Eye (tissue), 1 donor: ENCODE measurements around the gene GATA3.

Experiments
- DNase-seq: peaks from one replicate; pipeline ENCODE4 v3.0.0-alpha.2; 2015

The GATA3 gene

DNA sequence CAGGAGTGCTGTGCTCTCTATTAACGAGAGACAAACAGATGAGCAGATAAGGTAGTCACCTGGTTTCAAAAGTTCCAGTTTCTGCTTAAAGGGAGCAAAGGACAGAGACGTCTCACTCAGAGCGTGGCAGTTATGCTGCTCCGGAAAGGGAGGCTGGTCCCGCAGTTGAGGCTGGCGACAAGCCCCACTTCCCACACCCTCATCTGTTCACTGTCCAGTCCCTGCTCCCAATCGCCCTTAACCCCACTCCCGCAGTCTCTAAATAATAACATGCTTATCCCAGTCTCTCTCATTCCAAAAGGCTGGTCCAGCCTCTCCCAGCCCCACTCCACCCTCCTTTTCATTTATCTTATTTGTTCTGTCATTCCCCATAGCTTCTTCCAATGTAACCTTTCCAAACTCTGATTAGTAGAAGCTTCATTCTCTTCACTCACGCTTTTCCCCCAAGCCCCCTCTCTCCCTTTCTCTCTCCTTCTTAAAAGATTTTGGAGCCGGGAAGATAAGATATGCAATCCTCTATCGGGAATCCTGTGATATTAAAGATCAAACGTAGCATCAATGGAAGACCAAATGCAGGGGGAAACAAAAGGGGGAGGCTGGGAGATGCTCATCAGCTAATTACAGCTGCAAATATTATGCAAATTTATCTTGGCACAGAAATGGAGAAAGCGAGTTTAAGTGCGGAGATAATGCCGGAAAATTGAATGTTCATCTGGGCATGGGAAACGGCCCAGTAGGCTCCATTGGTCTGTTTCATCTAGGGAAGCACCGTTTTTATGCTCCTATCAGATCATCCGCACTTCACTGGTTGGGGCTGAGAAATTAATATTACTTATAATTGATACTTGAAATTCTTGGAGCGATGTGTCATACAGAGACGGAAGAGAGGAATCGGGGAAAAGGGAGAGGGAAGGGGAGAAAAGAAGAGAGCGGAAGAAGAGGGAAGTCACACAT, 16.3 kb upstream of the GATA3 start:
- peak; percentile 69 for DNase-seq

GRCh38 chr10:8039321-8039881, 15.1 kb upstream of the GATA3 start:
- peak; percentile 73 for DNase-seq

DNA sequence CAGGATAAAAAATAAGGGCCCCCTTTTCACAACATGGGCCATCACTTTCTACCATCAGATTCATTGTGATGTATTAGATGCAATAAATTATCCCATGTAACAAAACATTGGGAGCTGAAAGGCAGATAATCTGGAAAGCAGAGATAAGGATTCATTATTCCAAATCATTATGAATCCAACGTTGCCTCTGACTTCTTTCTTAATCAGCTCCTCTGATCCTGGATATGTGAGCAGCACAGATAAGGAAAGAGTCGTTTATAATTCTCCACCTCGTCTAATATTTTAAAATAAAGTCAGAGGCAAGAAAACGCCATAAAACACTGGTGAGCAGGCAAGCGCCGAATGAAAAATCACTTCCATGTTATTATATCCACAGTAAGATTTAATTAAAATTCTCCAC, 13.8 kb upstream of the GATA3 start:
- peak; percentile 55 for DNase-seq

- peak; percentile 48 for DNase-seq
These were observed 13.1 kb upstream of the GATA3 start for GRCh38 chr10:8041284-8041991.

- DNase-seq, result peak; percentile 52
These were observed 12.3 kb upstream of the GATA3 start for GRCh38 chr10:8041992-8042720.

DNA sequence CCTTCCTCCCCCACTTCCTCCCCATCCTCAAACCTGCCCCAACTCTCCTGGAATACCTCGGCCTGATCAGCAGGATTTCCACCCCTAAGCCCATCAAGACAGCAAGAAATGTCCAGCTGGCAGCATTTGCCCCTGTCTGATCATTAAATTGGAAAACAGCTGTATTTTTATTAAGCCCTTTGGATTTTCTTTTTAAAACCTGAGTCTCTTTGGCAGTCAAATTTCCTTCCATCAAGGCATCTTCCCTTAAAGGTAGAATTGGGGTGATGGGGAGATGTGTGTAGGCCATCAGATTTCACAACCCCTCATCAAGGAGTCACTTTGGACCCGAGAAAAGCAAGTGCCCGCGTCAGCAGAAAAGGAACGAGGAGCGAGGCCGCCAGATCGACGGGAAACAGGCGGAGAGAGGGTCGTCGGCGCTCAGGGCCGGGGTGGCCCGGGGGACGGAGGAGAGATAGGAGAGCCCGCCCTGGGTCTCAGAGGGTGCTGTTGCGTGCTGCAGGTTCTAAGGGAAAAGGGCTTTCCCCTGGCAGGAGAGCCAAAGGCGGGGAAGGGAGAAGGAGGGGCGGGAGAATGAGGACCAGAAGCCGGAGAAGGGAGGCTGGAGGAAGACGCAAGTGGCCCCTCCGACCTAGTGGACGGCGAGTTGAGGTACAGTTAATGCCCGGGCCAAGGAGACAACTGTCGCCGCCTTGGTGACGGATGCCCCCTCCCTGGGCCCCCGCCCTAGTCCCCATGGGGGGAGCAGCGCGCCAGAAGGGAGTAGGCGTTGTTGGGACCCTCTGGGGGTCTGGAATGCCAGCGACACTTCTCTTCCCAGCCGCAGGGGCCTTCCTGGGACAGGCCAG, 11.5 kb upstream of the GATA3 start:
- peak; percentile 68 for DNase-seq

- peak; percentile 71 for DNase-seq
These were observed 10.8 kb upstream of the GATA3 start for GRCh38 chr10:8043569-8044306.

DNA sequence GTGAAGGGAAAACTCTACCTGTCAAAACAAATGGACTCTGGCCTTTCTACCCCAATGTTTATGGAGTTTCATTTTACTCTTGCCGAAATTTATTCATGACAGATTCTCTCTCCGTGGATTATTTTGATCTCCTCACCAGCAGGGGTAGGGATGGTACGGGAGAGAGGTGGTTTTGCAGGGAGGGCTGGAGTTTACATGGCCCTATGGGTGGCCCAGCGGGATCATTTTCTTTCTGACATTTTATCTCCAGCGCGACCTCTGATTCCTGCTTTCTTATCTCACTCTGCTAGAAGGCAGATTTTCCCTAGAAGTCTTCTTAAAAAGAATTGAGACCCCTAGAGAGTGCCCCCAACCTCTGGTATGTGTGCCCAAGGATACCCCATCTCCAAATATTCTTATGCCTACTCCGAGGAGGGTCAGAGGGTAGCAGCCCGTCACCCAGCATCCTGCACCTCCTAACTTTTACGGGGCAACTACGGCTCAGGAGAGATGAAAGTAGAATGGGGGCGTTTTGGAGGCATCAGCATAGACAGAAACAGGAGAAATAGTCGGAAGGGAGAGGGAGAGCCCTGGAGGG, 10.1 kb upstream of the GATA3 start:
- DNase-seq, result peak; percentile 39

GRCh38 chr10:8044908-8045725, 9.4 kb upstream of the GATA3 start:
- DNase-seq, result peak; percentile 72

GRCh38 chr10:8045726-8046494, 8.6 kb upstream of the GATA3 start:
- peak; percentile 65 for DNase-seq

DNA sequence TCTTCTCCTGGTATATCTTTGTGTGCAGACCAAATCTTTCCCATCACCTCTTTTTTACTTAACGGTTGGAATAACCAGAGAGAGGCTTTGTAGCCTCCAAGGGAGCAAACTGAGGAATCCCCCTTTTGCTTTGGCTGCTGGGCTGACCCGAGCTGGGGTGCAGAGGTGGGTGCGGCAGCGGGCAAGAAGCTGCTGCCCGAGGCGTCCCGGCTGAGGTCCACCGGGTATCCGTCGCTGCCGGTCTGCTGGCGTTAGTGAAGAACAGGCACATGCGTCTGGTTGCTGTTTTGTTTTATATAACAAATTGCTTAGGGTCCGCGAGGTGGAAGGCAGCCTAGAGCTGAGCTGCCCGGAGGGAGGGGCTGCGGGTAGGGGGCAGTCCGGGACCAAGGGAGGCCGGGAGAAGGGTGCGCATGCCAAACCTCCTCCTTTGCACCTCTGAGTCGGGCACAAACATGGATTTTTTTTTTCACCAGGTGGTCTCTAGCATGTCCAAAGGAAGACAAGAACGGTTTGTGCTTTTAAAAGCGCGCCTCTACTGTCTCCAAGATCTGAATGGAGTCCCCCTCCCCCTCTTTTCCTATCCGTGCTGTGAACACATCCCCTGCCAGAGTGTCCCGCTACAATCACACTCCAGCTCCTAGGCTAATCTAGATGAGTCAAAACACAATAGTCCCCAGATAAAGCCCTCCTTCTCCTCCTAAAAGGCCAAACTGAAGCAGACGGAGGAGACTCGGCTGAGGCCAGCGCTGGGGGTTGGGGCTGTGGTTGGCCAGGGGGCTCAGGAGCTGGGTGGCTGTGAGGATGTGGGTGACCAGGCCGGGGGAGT, 6.8 kb upstream of the GATA3 start:
- DNase-seq, result peak; percentile 65

DNA sequence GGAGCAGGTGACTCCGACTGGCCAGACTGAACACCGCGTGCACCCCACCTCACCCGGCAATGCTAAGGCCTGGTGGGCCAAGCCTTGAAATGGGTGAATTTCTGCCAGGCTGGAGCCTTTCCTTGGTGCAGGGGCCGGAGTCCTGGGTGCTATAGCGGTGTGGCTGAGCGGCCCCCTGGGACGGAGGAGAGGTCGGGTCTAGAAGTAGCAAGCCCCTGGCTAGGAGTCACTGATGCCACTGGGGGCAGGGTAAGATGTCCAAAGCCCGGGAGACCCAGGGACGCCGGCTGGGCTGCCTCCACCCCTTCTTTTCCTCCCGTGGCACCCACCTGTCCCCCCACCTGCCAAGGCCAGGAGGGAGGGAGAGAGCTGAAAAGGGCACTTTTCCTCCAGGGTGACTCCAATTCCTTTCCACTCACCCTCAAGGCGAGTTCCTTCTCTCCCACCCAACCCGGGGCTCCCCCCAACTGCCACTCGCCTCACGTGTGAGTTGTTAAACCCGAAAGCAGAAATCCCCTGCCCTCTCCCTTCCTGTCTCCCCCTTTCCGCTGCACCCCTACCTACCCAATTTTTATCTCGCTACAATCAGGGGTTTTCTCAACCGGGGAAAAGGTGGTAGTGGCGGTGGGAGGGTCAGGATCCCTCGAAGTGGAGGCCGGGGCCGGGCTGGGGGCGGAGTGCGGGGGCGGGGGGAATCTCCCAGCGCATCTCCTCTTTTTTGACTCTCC, 6.0 kb upstream of the GATA3 start:
- peak; percentile 30 for DNase-seq

- DNase-seq, result peak; percentile 60
These were observed 5.2 kb upstream of the GATA3 start for GRCh38 chr10:8049045-8049864.

DNA sequence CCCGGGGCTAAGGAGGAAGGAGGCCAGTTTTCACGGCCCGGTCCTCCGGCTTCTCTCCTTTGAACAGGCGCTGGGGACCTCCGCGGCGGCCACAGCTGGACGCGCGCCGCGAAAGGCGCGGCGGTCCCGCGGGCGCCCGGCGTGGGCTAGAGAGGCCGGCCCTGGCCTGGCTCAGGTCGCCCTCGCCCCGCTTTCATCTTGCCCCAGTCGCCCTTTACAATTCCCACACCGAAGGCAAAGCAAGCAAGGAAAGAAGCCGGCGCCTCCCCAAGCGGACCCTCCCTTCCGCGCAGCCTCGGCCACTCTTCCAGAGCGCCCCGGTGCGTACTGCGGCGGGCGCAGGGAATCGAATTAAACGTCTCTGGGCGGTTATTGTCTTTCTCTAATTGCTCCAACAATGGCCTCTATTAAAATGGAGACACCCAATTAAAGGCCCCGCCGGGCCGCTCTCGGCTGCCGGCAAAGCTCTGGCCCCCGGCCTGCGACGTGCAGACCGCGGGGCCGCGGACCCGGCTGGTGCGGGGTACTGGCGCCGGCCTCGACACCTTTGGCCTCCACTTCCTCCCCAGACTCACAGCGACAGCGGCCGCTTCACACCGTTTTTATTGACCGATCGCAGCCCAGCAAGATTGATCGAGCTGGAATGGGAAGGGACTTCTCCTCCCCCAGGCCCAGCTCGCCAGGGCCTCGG, 4.5 kb upstream of the GATA3 start:
- DNase-seq, result peak; percentile 85

DNA sequence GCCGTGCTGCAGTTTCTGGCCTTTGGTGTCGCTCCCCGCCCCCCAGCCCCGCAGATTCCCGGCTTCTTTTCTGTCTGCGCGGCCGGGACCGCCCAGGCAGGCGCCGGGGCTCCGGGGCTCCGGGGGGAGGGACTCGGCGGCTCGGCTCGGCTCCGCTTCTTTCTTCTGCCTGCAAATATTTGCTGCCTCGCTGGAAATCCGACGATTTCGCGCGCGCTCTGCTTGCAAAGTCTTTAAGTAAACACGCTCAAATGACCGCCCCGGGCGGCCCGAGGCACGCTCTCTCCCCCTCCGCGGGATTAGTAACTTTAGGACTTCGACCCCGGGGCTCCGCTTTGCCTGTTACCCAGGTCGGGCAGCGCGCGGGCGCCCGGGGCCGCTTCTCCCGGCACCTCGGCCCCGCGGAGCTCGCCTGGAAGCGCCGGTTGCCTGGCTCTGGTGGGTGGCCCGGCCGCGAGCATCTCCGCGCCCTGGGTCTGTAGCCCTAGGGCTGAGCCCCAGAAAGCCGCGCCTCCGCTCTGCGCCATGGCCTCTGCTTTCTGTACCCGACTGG, 3.9 kb upstream of the GATA3 start:
- DNase-seq, result no peak
